Prostate gland (tissue), 2 donors: ENCODE data around the gene INO80D.

Experiments used
- POLR2A ChIP-seq: fragments of 450-650 bp; IDR thresholded peaks from one replicate; pipeline ENCODE4 v1.6.1; 2016; ENCODE audit warnings: antibody characterized with exemption, mild to moderate bottlenecking
- POLR2AphosphoS5 ChIP-seq: sonication (generic); formaldehyde crosslinking; IDR thresholded peaks from one replicate; pipeline ENCODE4 v1.6.1; 2017; ENCODE audit warnings: antibody characterized with exemption
- TF ChIP-seq, protein P1 (sequence below), 4 experiments: fragments of 200-600 bp in 2 of 4; fragments of 450-650 bp in 2 of 4; sonication (generic) in 2 of 4; IDR thresholded peaks; 1 replicate in 3 of 4; 2 replicates in 1 of 4; pipeline ENCODE4 v1.5.1; 2016 to 2019; ENCODE audit warnings: antibody characterized with exemption in 4 of 4, mild to moderate bottlenecking in 2 of 4, moderate library complexity in 2 of 4

- TF ChIP-seq POLR2AphosphoS5 (no peak), POLR2A (no peak)
- TF ChIP-seq, protein P1, sequence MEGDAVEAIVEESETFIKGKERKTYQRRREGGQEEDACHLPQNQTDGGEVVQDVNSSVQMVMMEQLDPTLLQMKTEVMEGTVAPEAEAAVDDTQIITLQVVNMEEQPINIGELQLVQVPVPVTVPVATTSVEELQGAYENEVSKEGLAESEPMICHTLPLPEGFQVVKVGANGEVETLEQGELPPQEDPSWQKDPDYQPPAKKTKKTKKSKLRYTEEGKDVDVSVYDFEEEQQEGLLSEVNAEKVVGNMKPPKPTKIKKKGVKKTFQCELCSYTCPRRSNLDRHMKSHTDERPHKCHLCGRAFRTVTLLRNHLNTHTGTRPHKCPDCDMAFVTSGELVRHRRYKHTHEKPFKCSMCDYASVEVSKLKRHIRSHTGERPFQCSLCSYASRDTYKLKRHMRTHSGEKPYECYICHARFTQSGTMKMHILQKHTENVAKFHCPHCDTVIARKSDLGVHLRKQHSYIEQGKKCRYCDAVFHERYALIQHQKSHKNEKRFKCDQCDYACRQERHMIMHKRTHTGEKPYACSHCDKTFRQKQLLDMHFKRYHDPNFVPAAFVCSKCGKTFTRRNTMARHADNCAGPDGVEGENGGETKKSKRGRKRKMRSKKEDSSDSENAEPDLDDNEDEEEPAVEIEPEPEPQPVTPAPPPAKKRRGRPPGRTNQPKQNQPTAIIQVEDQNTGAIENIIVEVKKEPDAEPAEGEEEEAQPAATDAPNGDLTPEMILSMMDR (IDR thresholded peaks at IDR 0.05) = no peak
Observed at GRCh38 chr2:206051912-206052311, 34.1 kb downstream of the INO80D start.
